IPS DF 6.9 (cell line): ENCODE measurements around the gene DYNC2I2.

Experiments used
- DNase-seq: peaks from one replicate; pipeline ENCODE4 v3.0.0-alpha.2; 2013; ENCODE audit warnings: low read depth, low spot score
- H3K27ac ChIP-seq: one replicate; pipeline ENCODE4 v1.5.1; 2013; ENCODE audit warnings: low read length, control low read depth
- H3K27me3 ChIP-seq: 2 replicates; pipeline ENCODE4 v1.6.1; 2013; ENCODE audit warnings: mild to moderate bottlenecking, low read length; ENCODE audit not compliant: control insufficient read depth, insufficient read depth
- H3K36me3 ChIP-seq: 2 replicates; pipeline ENCODE4 v1.6.1; 2013; ENCODE audit warnings: low read length; ENCODE audit not compliant: control insufficient read depth, insufficient read depth
- H3K4me1 ChIP-seq: 2 replicates; pipeline ENCODE4 v1.6.1; 2013; ENCODE audit warnings: low read length; ENCODE audit not compliant: control insufficient read depth, insufficient read depth
- H3K4me3 ChIP-seq: 2 replicates; pipeline ENCODE4 v1.5.1; 2013; ENCODE audit warnings: mild to moderate bottlenecking, low read length
- H3K9me3 ChIP-seq: 2 replicates; pipeline ENCODE4 v1.6.1; 2013; ENCODE audit warnings: low read length, inconsistent platforms; ENCODE audit not compliant: control insufficient read depth, insufficient read depth
- WGBS: extraction: QIAGEN DNeasy Blood & Tissue Kit; methylation state at CpG from one replicate; pipeline ENCODE4 v1.1.7; 2013; ENCODE audit warnings: mixed read lengths, missing lambda C conversion rate; ENCODE audit not compliant: insufficient read length, insufficient coverage; 5-methylcytosine and 5-hydroxymethylcytosine counted together

The DYNC2I2 gene

GRCh38 chr9:128615571-128615970 is 41.1 kb downstream of the DYNC2I2 start:
- Histone ChIP-seq H3K4me3 (no peak overlapping the region), H3K4me1 (no peaks in the 10 kb centered on the region), H3K27ac (no peak overlapping the region), H3K36me3 (peaks cover 48% of the 10 kb centered on the region), H3K27me3 (no peaks in the 10 kb centered on the region), H3K9me3 (no peaks in the 10 kb centered on the region)
- no CpG with 5 or more reads among the region's 12 CpGs for WGBS
- DNase-seq = no peak

- no peaks in the 10 kb centered on the region for H3K4me1 ChIP-seq
- no peaks in the 10 kb centered on the region for H3K9me3 ChIP-seq
- H3K27me3 ChIP-seq = no peaks in the 10 kb centered on the region
- WGBS = no CpG with 5 or more reads among the region's 1 CpG
- H3K4me3 ChIP-seq = no peak overlapping the region
- H3K36me3 ChIP-seq = peaks cover 46% of the 10 kb centered on the region
- H3K27ac ChIP-seq = no peak overlapping the region
- DNase-seq = no peak
These were observed 41.9 kb downstream of the DYNC2I2 start for GRCh38 chr9:128614728-128615127.

- no peak for DNase-seq
- Histone ChIP-seq H3K4me1 (no peaks in the 10 kb centered on the region), H3K36me3 (peaks cover 43% of the 10 kb centered on the region), H3K4me3 (no peak overlapping the region), H3K27ac (no peak overlapping the region), H3K9me3 (no peaks in the 10 kb centered on the region), H3K27me3 (no peaks in the 10 kb centered on the region)
- WGBS = no CpG with 5 or more reads among the region's 12 CpGs
These were observed 44.9 kb downstream of the DYNC2I2 start for GRCh38 chr9:128611600-128612394.

- H3K27me3 ChIP-seq = no peaks in the 10 kb centered on the region
- WGBS = no CpG with 5 or more reads among the region's 3 CpGs
- no peaks in the 10 kb centered on the region for H3K9me3 ChIP-seq
- no peak overlapping the region for H3K27ac ChIP-seq
- no peaks in the 10 kb centered on the region for H3K4me1 ChIP-seq
- H3K36me3 ChIP-seq = peaks cover 43% of the 10 kb centered on the region
- no peak overlapping the region for H3K4me3 ChIP-seq
- no peak for DNase-seq
These were observed 45.8 kb downstream of the DYNC2I2 start for GRCh38 chr9:128610897-128611296.

- WGBS = no CpG with 5 or more reads among the region's 16 CpGs
- Histone ChIP-seq H3K36me3 (peaks cover 36% of the 10 kb centered on the region), H3K4me3 (no peak overlapping the region), H3K27ac (no peak overlapping the region), H3K4me1 (no peaks in the 10 kb centered on the region), H3K27me3 (no peaks in the 10 kb centered on the region), H3K9me3 (no peaks in the 10 kb centered on the region)
- DNase-seq = no peak
These were observed 48.9 kb downstream of the DYNC2I2 start for GRCh38 chr9:128607642-128608350.

- WGBS = no CpG with 5 or more reads among the region's 8 CpGs
- Histone ChIP-seq H3K9me3 (no peaks in the 10 kb centered on the region), H3K4me1 (no peaks in the 10 kb centered on the region), H3K4me3 (no peak overlapping the region), H3K27ac (no peak overlapping the region), H3K27me3 (no peaks in the 10 kb centered on the region), H3K36me3 (peaks cover 18% of the 10 kb centered on the region)
- DNase-seq = no peak
These were observed 53.0 kb downstream of the DYNC2I2 start for GRCh38 chr9:128603697-128604096.

- Histone ChIP-seq H3K36me3 (peaks cover 11% of the 10 kb centered on the region), H3K27ac (no peak overlapping the region), H3K4me3 (no peak overlapping the region), H3K27me3 (no peaks in the 10 kb centered on the region), H3K9me3 (no peaks in the 10 kb centered on the region), H3K4me1 (no peaks in the 10 kb centered on the region; the same call in 1 of the 2 replicates)
- no CpG with 5 or more reads among the region's 4 CpGs for WGBS
- DNase-seq = no peak
These were observed 56.5 kb downstream of the DYNC2I2 start for GRCh38 chr9:128600099-128600498.

GRCh38 chr9:128595471-128595870 is 61.2 kb downstream of the DYNC2I2 start:
- WGBS = no CpG with 5 or more reads among the region's 4 CpGs

GRCh38 chr9:128593856-128594255 is 62.8 kb downstream of the DYNC2I2 start:
- Histone ChIP-seq H3K27me3 (no peaks in the 10 kb centered on the region), H3K4me1 (no peaks in the 10 kb centered on the region; the same call in 1 of the 2 replicates), H3K27ac (no peak overlapping the region), H3K9me3 (no peaks in the 10 kb centered on the region), H3K4me3 (no peak overlapping the region), H3K36me3 (peaks cover 26% of the 10 kb centered on the region)
- no peak for DNase-seq
- WGBS = no CpG with 5 or more reads among the region's 9 CpGs

More at GRCh38 chr9:128595471-128595870, 61.2 kb downstream of the DYNC2I2 start:
- H3K27ac ChIP-seq = no peak overlapping the region
- H3K4me3 ChIP-seq = no peak overlapping the region
- H3K4me1 ChIP-seq = no peaks in the 10 kb centered on the region; the same call in 1 of the 2 replicates
- peaks cover 25% of the 10 kb centered on the region for H3K36me3 ChIP-seq
- DNase-seq = no peak
- H3K9me3 ChIP-seq = no peaks in the 10 kb centered on the region
- H3K27me3 ChIP-seq = no peaks in the 10 kb centered on the region

GRCh38 chr9:128593039-128593438 is 63.6 kb downstream of the DYNC2I2 start:
- no peak overlapping the region for H3K4me3 ChIP-seq
- no peak overlapping the region for H3K27ac ChIP-seq
- WGBS = no CpG with 5 or more reads among the region's 6 CpGs
- H3K9me3 ChIP-seq = no peaks in the 10 kb centered on the region
- H3K36me3 ChIP-seq = peaks cover 26% of the 10 kb centered on the region
- H3K4me1 ChIP-seq = no peaks in the 10 kb centered on the region; the same call in 1 of the 2 replicates
- DNase-seq = no peak
- H3K27me3 ChIP-seq = no peaks in the 10 kb centered on the region
